GM06990 (cell line): Measurements from ENCODE around the gene ALPI.

Experiments used
- DNase-seq: peaks from one replicate; pipeline ENCODE4 v3.0.0-alpha.2; 2011; ENCODE audit not compliant: insufficient read length; ENCODE audit errors: extremely low read depth
- H3K27me3 ChIP-seq: replicated peaks from 2 replicates; pipeline ENCODE4 v1.6.0; 2011; ENCODE audit warnings: low read length; ENCODE audit not compliant: control insufficient read depth, insufficient read depth
- H3K36me3 ChIP-seq: 2 replicates; pipeline ENCODE4 v1.5.1; 2011; ENCODE audit warnings: low read length; ENCODE audit not compliant: control insufficient read depth, insufficient read depth
- H3K4me3 ChIP-seq: replicated peaks from 2 replicates; pipeline ENCODE4 v1.5.1; 2011; ENCODE audit warnings: low read depth, mild to moderate bottlenecking, control low read depth, low read length
- CTCF ChIP-seq: IDR thresholded peaks from 2 replicates; pipeline ENCODE4 v1.5.1; 2011; ENCODE audit warnings: low read length, control low read depth, mild to moderate bottlenecking, inconsistent platforms; ENCODE audit not compliant: insufficient read depth, poor library complexity, severe bottlenecking

Gene ALPI

GRCh38 chr2:232478571-232479340, 22.8 kb downstream of the ALPI start:
- Histone ChIP-seq H3K4me3 (no peak overlapping the region), H3K36me3 (no peaks in the 10 kb centered on the region), H3K27me3 (no peaks in the 10 kb centered on the region; the same call in 1 of the 2 replicates)
- DNase-seq: no peak
- TF ChIP-seq CTCF: no peak

- no peaks in the 10 kb centered on the region for H3K27me3 ChIP-seq
- no peak for DNase-seq
- peak; percentile 23 for TF ChIP-seq CTCF
- no peak overlapping the region for H3K4me3 ChIP-seq
- no peaks in the 10 kb centered on the region for H3K36me3 ChIP-seq
These were observed 23.6 kb downstream of the ALPI start for GRCh38 chr2:232479341-232480200.

GRCh38 chr2:232480201-232481190, 24.5 kb downstream of the ALPI start:
- TF ChIP-seq CTCF: no peak
- Histone ChIP-seq H3K27me3 (no peaks in the 10 kb centered on the region; the same call in 1 of the 2 replicates), H3K4me3 (no peak overlapping the region)

GRCh38 chr2:232481322-232482140, 25.6 kb downstream of the ALPI start:
- Histone ChIP-seq H3K36me3 (no peaks in the 10 kb centered on the region), H3K4me3 (no peak overlapping the region), H3K27me3 (no peaks in the 10 kb centered on the region; the same call in 1 of the 2 replicates)
- TF ChIP-seq CTCF: no peak
- no peak for DNase-seq

More at GRCh38 chr2:232480201-232481190, 24.5 kb downstream of the ALPI start:
- no peak for DNase-seq
- no peaks in the 10 kb centered on the region for H3K36me3 ChIP-seq
